Caco-2 (cell line): ENCODE results near the gene RRBP1. TPM values are rescaled to one million over a fixed set of nuclear protein-coding genes. Genes with fewer than 3 reads are reported as not detected.

ENCODE experiments used
- BruUV-seq: library from RNA; stranded (reverse); fragments of 400-500 nt; replicated peaks from 2 replicates; lab custom pipeline; 2021; lab: Mats Ljungman, UMichigan
- CTCF ChIA-PET: fragments of 300-600 bp; sonication (Branson Sonifier 250); formaldehyde crosslinking; loops from one replicate; lab custom pipeline; 2022; ENCODE audit warnings: antibody characterized with exemption; lab: Charles Lee
- POLR2A ChIA-PET: fragments of 300-600 bp; sonication (Branson Sonifier 250); formaldehyde crosslinking; loops from one replicate; lab custom pipeline; 2022; ENCODE audit warnings: antibody characterized with exemption; lab: Charles Lee
- DNase-seq, 2 experiments: peaks; one replicate each; pipeline versions ENCODE4 v3.0.0 to v3.0.0-alpha.2; 2020 to 2022
- H3K27me3 ChIP-seq: replicated peaks from 2 replicates; pipeline ENCODE4 v1.6.0; 2011; ENCODE audit warnings: low read length; ENCODE audit not compliant: control insufficient read depth, insufficient read depth
- H3K36me3 ChIP-seq: 2 replicates; pipeline ENCODE4 v1.5.1; 2011; ENCODE audit warnings: low read length; ENCODE audit not compliant: control insufficient read depth, insufficient read depth
- H3K4me1 ChIP-seq: fragments of 250-450 bp; sonication (Bioruptor Pico); 2 replicates; pipeline ENCODE4 v1.5.1; 2020; ENCODE audit warnings: mild to moderate bottlenecking
- H3K4me3 ChIP-seq: 2 replicates; pipeline ENCODE4 v1.5.1; 2011; ENCODE audit warnings: low read depth, mild to moderate bottlenecking, control low read depth, low read length
- H3K9me3 ChIP-seq: fragments of 250-450 bp; sonication (Bioruptor Pico); 2 replicates; pipeline ENCODE4 v1.5.1; 2020; ENCODE audit warnings: mild to moderate bottlenecking, moderate library complexity
- H3K27ac Mint-ChIP-seq: one replicate; pipeline ENCODE4 v1.8.0; 2022; ENCODE audit warnings: mixed read lengths; ENCODE audit not compliant: unreplicated experiment
- H3K27me3 Mint-ChIP-seq: one replicate; pipeline ENCODE4 v1.8.0; 2022; ENCODE audit warnings: mixed read lengths; ENCODE audit not compliant: insufficient read depth, unreplicated experiment
- H3K36me3 Mint-ChIP-seq: one replicate; pipeline ENCODE4 v1.8.0; 2022; ENCODE audit warnings: mild to moderate bottlenecking, mixed read lengths; ENCODE audit not compliant: insufficient read depth, unreplicated experiment
- H3K4me1 Mint-ChIP-seq: one replicate; pipeline ENCODE4 v1.8.0; 2022; ENCODE audit warnings: low read depth, mixed read lengths; ENCODE audit not compliant: unreplicated experiment
- H3K4me3 Mint-ChIP-seq: one replicate; pipeline ENCODE4 v1.8.0; 2022; ENCODE audit warnings: mild to moderate bottlenecking, moderate library complexity, mixed read lengths; ENCODE audit not compliant: unreplicated experiment
- H3K9me3 Mint-ChIP-seq: one replicate; pipeline ENCODE4 v1.8.0; 2022; ENCODE audit warnings: mixed read lengths; ENCODE audit not compliant: unreplicated experiment
- intact Hi-C: fragments of 100-400 bp; cut with micrococcal nuclease; formaldehyde crosslinking; loops from one replicate; pipeline ENCODE4 v1.10.0; 2022; ENCODE audit not compliant: unreplicated experiment
- total RNA-seq: library from RNA; stranded (reverse); gene quantifications from 2 replicates; pipeline ENCODE4 v1.2.3, GENCODE V29; 2022
- TF ChIP-seq, protein P1 (sequence below), 2 experiments: fragments of 200-600 bp in 1 of 2; IDR thresholded peaks; 1 replicate in 1 of 2; 2 replicates in 1 of 2; pipeline versions ENCODE4 v1.5.1 to v1.8.0; 2011 to 2022; ENCODE audit warnings: antibody characterized with exemption in 1 of 2, control low read depth in 1 of 2, inconsistent platforms in 1 of 2, low read depth in 1 of 2, low read length in 1 of 2, mild to moderate bottlenecking in 1 of 2, moderate library complexity in 1 of 2; ENCODE audit not compliant: insufficient read depth in 1 of 2, severe bottlenecking in 1 of 2, unreplicated experiment in 1 of 2

Gene RRBP1
- total RNA-seq, 1 experiment from 2014 or later, result 758 TPM

DNA sequence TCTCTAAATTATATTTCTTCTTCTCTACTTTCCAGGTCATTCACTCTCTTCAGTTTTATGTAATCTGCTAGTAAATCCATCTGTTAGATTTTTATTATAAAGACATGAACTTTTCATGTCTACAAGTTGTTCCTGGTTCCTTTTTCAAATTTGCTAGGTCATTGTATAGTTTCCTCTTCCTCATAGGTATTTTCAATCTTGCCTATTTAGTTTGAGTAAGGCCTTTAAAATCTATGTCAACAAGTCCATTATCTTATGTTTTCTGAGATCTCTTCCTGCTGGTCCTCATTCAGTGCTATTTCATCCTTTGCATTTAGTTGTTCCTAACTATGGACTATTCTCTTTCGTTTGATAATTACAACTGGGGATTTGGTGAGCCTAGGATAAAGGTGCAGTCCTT lies 11.0 kb downstream of the RRBP1 start:
- Mint-ChIP-seq H3K4me1 (peaks cover 37% of the 10 kb centered on the region), H3K9me3 (no peaks in the 10 kb centered on the region), H3K36me3 (peaks cover 97% of the 10 kb centered on the region), H3K27ac (peak overlapping the region; percentile 6), H3K27me3 (no peaks in the 10 kb centered on the region), H3K4me3 (no peak overlapping the region)
- POLR2A ChIA-PET, result no interaction called here
- CTCF ChIA-PET, result no interaction called here
- TF ChIP-seq, protein P1, sequence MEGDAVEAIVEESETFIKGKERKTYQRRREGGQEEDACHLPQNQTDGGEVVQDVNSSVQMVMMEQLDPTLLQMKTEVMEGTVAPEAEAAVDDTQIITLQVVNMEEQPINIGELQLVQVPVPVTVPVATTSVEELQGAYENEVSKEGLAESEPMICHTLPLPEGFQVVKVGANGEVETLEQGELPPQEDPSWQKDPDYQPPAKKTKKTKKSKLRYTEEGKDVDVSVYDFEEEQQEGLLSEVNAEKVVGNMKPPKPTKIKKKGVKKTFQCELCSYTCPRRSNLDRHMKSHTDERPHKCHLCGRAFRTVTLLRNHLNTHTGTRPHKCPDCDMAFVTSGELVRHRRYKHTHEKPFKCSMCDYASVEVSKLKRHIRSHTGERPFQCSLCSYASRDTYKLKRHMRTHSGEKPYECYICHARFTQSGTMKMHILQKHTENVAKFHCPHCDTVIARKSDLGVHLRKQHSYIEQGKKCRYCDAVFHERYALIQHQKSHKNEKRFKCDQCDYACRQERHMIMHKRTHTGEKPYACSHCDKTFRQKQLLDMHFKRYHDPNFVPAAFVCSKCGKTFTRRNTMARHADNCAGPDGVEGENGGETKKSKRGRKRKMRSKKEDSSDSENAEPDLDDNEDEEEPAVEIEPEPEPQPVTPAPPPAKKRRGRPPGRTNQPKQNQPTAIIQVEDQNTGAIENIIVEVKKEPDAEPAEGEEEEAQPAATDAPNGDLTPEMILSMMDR (IDR thresholded peaks at IDR 0.05; ENCODE audit: insufficient read depth in 1 of 2, low read depth in 1 of 2, low read length in 1 of 2, severe bottlenecking in 1 of 2, unreplicated experiment in 1 of 2), result no peak
- no TSS peak for BruUV-seq
- no peaks in the 10 kb centered on the region for H3K9me3 ChIP-seq
- peaks cover 12% of the 10 kb centered on the region; the same call in 1 of the 2 replicates for H3K4me1 ChIP-seq
- H3K36me3 ChIP-seq, result peaks cover 17% of the 10 kb centered on the region
- no peak for DNase-seq
- intact Hi-C loops, result no loop called here
- no peak overlapping the region for H3K4me3 ChIP-seq
- H3K27me3 ChIP-seq, result no peaks in the 10 kb centered on the region

DNA sequence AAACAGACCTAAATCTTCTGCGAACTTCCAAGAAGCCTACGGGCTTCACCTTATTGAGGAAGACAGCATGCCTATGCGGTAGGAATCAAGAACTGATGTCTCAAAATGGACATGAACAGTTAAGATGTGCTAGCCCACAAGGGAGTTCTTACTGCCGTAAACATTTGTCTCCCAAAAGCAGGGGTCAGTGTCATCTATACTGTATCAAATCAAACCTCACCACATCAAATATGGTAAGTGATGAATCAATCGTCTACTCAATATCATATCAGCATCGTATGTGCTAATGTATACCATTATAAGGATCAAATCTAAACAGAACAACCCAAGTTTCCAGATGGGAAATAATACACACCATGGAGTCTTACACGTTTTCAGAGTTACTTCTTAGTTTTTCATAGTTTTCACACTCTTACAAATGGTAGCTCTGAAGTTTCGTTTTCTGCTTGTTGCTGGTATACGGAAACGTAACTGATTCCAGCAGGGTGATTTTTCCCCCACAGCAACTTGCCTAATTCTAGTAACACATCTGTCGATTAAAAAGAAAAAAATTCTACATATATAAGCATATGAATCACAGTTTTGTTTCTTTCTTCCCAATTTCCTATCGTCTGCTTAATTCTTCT lies 12.6 kb downstream of the RRBP1 start:
- peaks cover 26% of the 10 kb centered on the region for H3K4me1 Mint-ChIP-seq
- Histone ChIP-seq H3K9me3 (no peaks in the 10 kb centered on the region), H3K27me3 (no peaks in the 10 kb centered on the region), H3K4me3 (no peak overlapping the region), H3K36me3 (peaks cover 10% of the 10 kb centered on the region), H3K4me1 (peaks cover 9% of the 10 kb centered on the region; the same call in 1 of the 2 replicates)
- intact Hi-C loops, result loop anchor here (5.0 kb wide), 1 partner anchor 153 kb away; no protein-coding TSS in a partner anchor
- TF ChIP-seq, protein P1 (IDR thresholded peaks at IDR 0.05; ENCODE audit: insufficient read depth in 1 of 2, low read depth in 1 of 2, low read length in 1 of 2, severe bottlenecking in 1 of 2, unreplicated experiment in 1 of 2), result no peak
- H3K4me3 Mint-ChIP-seq, result no peak overlapping the region
- H3K27ac Mint-ChIP-seq, result no peak overlapping the region
- H3K27me3 Mint-ChIP-seq, result no peaks in the 10 kb centered on the region
- no peaks in the 10 kb centered on the region for H3K9me3 Mint-ChIP-seq
- H3K36me3 Mint-ChIP-seq, result peaks cover 94% of the 10 kb centered on the region
- DNase-seq, result no peak
- no TSS peak for BruUV-seq
- POLR2A ChIA-PET, result no interaction called here
- CTCF ChIA-PET, result no interaction called here

DNA sequence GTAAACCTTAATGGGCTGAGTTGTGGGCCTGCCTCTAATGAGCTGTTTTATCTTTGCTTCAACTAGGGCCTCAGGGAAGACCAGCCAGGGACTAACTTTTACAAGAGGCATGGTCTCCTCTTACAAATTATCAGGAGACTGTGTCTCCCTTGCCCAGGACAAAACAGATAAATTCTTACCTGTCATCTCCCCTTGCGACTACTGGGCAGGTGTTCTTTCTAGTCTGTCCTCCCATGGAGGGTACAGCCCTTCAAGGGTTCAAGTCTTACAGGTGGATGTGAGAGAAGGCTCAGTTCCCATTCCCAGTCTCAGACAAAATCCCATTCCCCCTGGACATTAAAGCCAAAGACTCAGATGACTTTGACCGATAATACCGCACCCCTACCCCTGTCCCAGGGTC lies 13.6 kb downstream of the RRBP1 start:
- Mint-ChIP-seq H3K4me1 (peaks cover 26% of the 10 kb centered on the region), H3K27me3 (no peaks in the 10 kb centered on the region), H3K9me3 (no peaks in the 10 kb centered on the region), H3K27ac (no peak overlapping the region), H3K4me3 (no peak overlapping the region), H3K36me3 (peaks cover 94% of the 10 kb centered on the region)
- Histone ChIP-seq H3K36me3 (peaks cover 10% of the 10 kb centered on the region), H3K27me3 (no peaks in the 10 kb centered on the region), H3K4me1 (peaks cover 5% of the 10 kb centered on the region; the same call in 1 of the 2 replicates), H3K4me3 (no peak overlapping the region), H3K9me3 (no peaks in the 10 kb centered on the region)
- intact Hi-C loops, result loop anchor here (5.0 kb wide), 1 partner anchor 154 kb away; no protein-coding TSS in a partner anchor
- no TSS peak for BruUV-seq
- no peak for DNase-seq
- CTCF ChIA-PET, result no interaction called here
- POLR2A ChIA-PET, result no interaction called here
- TF ChIP-seq, protein P1 (IDR thresholded peaks at IDR 0.05; ENCODE audit: insufficient read depth in 1 of 2, low read depth in 1 of 2, low read length in 1 of 2, severe bottlenecking in 1 of 2, unreplicated experiment in 1 of 2), result no peak
